Measurements from ENCODE around the gene LENEP. TPM values are rescaled to one million over a fixed set of nuclear protein-coding genes. Genes with fewer than 3 reads are reported as not detected.

LENEP gene
- total RNA-seq, 1 donor from 2014 or later = not detected

DNA sequence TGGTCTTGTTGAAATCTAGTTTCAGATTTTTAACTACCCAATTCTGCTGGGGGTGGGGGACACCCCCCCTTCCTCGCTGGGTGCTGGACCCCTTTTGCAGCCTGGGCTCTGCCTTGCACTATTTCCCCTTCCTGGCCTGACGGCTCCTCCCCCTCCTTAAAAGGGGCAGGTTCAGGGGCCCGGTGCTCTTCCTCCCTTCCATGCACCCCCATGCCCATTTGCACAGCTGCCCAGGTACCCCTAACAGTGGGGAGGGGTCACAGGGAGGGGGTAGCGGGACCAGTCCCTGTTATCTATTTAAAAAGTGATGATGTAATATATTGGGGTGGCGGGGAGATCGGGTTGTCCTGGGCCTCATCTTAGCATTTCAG lies 24.5 kb downstream of the LENEP start:
- H3K36me3 ChIP-seq (ENCODE audit: insufficient read depth, low read length) = no peaks in the 10 kb centered on the region
- Mint-ChIP-seq H3K9me3 (ENCODE audit: unreplicated experiment) (no peaks in the 10 kb centered on the region), H3K4me1 (ENCODE audit: low read depth, unreplicated experiment) (peaks cover 31% of the 10 kb centered on the region), H3K27ac (ENCODE audit: unreplicated experiment) (peak overlapping the region; percentile 34), H3K27me3 (ENCODE audit: low read depth, unreplicated experiment) (no peaks in the 10 kb centered on the region), H3K4me3 (ENCODE audit: unreplicated experiment) (peak overlapping the region; percentile 45), H3K36me3 (ENCODE audit: low read depth, unreplicated experiment) (peaks cover 3% of the 10 kb centered on the region)
- no peak overlapping the region for H3K4me3 ChIP-seq (ENCODE audit: insufficient read depth, low read depth, low read length)
- TF ChIP-seq, protein P1, sequence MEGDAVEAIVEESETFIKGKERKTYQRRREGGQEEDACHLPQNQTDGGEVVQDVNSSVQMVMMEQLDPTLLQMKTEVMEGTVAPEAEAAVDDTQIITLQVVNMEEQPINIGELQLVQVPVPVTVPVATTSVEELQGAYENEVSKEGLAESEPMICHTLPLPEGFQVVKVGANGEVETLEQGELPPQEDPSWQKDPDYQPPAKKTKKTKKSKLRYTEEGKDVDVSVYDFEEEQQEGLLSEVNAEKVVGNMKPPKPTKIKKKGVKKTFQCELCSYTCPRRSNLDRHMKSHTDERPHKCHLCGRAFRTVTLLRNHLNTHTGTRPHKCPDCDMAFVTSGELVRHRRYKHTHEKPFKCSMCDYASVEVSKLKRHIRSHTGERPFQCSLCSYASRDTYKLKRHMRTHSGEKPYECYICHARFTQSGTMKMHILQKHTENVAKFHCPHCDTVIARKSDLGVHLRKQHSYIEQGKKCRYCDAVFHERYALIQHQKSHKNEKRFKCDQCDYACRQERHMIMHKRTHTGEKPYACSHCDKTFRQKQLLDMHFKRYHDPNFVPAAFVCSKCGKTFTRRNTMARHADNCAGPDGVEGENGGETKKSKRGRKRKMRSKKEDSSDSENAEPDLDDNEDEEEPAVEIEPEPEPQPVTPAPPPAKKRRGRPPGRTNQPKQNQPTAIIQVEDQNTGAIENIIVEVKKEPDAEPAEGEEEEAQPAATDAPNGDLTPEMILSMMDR (IDR thresholded peaks at IDR 0.05; ENCODE audit: insufficient read depth, low read depth, low read length) = no peak
- TF ChIP-seq EZH2 (IDR thresholded peaks at IDR 0.05; ENCODE audit: insufficient read depth, low read length) = no peak
- peaks cover 25% of the 10 kb centered on the region for H4K20me1 ChIP-seq (ENCODE audit: insufficient read depth, low read length)
- H3K27ac ChIP-seq (ENCODE audit: low read depth, low read length) = no peak overlapping the region
- peaks cover 9% of the 10 kb centered on the region for H3K4me1 ChIP-seq (ENCODE audit: insufficient read depth, low read length)
- FAIRE-seq = no peak
- DNase-seq (ENCODE audit: low read depth) = no peak
- H3K27me3 ChIP-seq (ENCODE audit: insufficient read depth, low read length) = no peaks in the 10 kb centered on the region
- peak overlapping the region; percentile 46 for H3K9ac ChIP-seq (ENCODE audit: low read length)
- no peak overlapping the region for H2AFZ ChIP-seq (ENCODE audit: low read depth, low read length)
- H3K4me2 ChIP-seq (ENCODE audit: low read length) = peak overlapping the region; percentile 78
- no peaks in the 10 kb centered on the region for H3K9me3 ChIP-seq (ENCODE audit: insufficient read depth, low read depth, low read length)
- no peaks in the 10 kb centered on the region for H3K79me2 ChIP-seq (ENCODE audit: insufficient read depth, low read length)

GRCh38 chr1:155018617-155019348 lies 25.4 kb downstream of the LENEP start:
- no peak overlapping the region for H3K4me3 Mint-ChIP-seq (ENCODE audit: unreplicated experiment)

More at GRCh38 chr1:155018617-155019348, 25.4 kb downstream of the LENEP start:
- peaks cover 29% of the 10 kb centered on the region for H3K4me1 Mint-ChIP-seq (ENCODE audit: low read depth, unreplicated experiment)
- Histone ChIP-seq H3K27me3 (ENCODE audit: insufficient read depth, low read length) (no peaks in the 10 kb centered on the region), H3K4me1 (ENCODE audit: insufficient read depth, low read length) (peaks cover 9% of the 10 kb centered on the region), H3K27ac (ENCODE audit: low read depth, low read length) (no peak overlapping the region), H2AFZ (ENCODE audit: low read depth, low read length) (no peak overlapping the region), H3K4me2 (ENCODE audit: low read length) (no peak overlapping the region), H3K9ac (ENCODE audit: low read length) (no peak overlapping the region), H3K36me3 (ENCODE audit: insufficient read depth, low read length) (no peaks in the 10 kb centered on the region), H3K79me2 (ENCODE audit: insufficient read depth, low read length) (no peaks in the 10 kb centered on the region), H4K20me1 (ENCODE audit: insufficient read depth, low read length) (peaks cover 19% of the 10 kb centered on the region), H3K4me3 (ENCODE audit: insufficient read depth, low read depth, low read length) (no peak overlapping the region), H3K9me3 (ENCODE audit: insufficient read depth, low read depth, low read length) (no peaks in the 10 kb centered on the region)
- H3K27ac Mint-ChIP-seq (ENCODE audit: unreplicated experiment) = peak overlapping the region; percentile 10
- no peaks in the 10 kb centered on the region for H3K36me3 Mint-ChIP-seq (ENCODE audit: low read depth, unreplicated experiment)
- TF ChIP-seq EZH2 (IDR thresholded peaks at IDR 0.05; ENCODE audit: insufficient read depth, low read length) = no peak
- TF ChIP-seq, protein P1 (IDR thresholded peaks at IDR 0.05; ENCODE audit: insufficient read depth, low read depth, low read length) = no peak
- DNase-seq (ENCODE audit: low read depth) = no peak
- no peaks in the 10 kb centered on the region for H3K27me3 Mint-ChIP-seq (ENCODE audit: low read depth, unreplicated experiment)
- no peak for FAIRE-seq
- no peaks in the 10 kb centered on the region for H3K9me3 Mint-ChIP-seq (ENCODE audit: unreplicated experiment)
